Keratinocyte (primary cell): ENCODE measurements around the gene UNC5A. TPM values are rescaled to one million over a fixed set of nuclear protein-coding genes. Genes with fewer than 3 reads are reported as not detected.
A peak's percentile ranks its signal among the peaks of the same experiment; 100 is the strongest.

Experiments used
- DNase-seq: peaks from one replicate; pipeline ENCODE4 v3.0.0-alpha.2; 2011; ENCODE audit warnings: low read depth, missing footprints, low spot score
- FAIRE-seq: peaks from 2 replicates; lab custom pipeline; 2011; peaks lifted over from hg19 to GRCh38; lab: Jason Lieb, UNC
- H2AFZ ChIP-seq: 2 replicates; pipeline ENCODE4 v1.6.0; 2012; ENCODE audit warnings: low read length, control low read depth, inconsistent platforms; ENCODE audit not compliant: control insufficient read depth
- H3K27ac ChIP-seq: 2 replicates; pipeline ENCODE4 v1.5.1; 2011; ENCODE audit warnings: low read length; ENCODE audit not compliant: control insufficient read depth, insufficient read depth
- H3K27me3 ChIP-seq: 3 replicates; pipeline ENCODE4 v1.6.0; 2011; ENCODE audit warnings: low read length; ENCODE audit not compliant: control insufficient read depth, insufficient read depth; ENCODE audit errors: extremely low read depth
- H3K36me3 ChIP-seq, 2 experiments: 2 replicates in 1 of 2; 3 replicates in 1 of 2; pipeline ENCODE4 v1.5.1; 2011; ENCODE audit warnings: low read length in 2 of 2, mild to moderate bottlenecking in 1 of 2; ENCODE audit not compliant: control insufficient read depth in 2 of 2, insufficient read depth in 2 of 2; ENCODE audit errors: extremely low read depth in 1 of 2
- H3K4me1 ChIP-seq: 3 replicates; pipeline ENCODE4 v1.5.1; 2011; ENCODE audit warnings: low read length; ENCODE audit not compliant: control insufficient read depth, insufficient read depth; ENCODE audit errors: extremely low read depth
- H3K4me2 ChIP-seq: 3 replicates; pipeline ENCODE4 v1.6.0; 2011; ENCODE audit warnings: low read depth, low read length; ENCODE audit not compliant: control insufficient read depth, insufficient read depth; ENCODE audit errors: extremely low read depth
- H3K4me3 ChIP-seq, 3 experiments: fragments of 200-600 bp in 1 of 3; sonication (generic) in 1 of 3; 2 replicates in 2 of 3; 3 replicates in 1 of 3; pipeline ENCODE4 v1.5.1; 2011 to 2016; ENCODE audit warnings: low read length in 3 of 3, mild to moderate bottlenecking in 3 of 3, control low read depth in 2 of 3, inconsistent platforms in 1 of 3, low read depth in 1 of 3, mixed read lengths in 1 of 3, mixed run types in 1 of 3, moderate library complexity in 1 of 3; ENCODE audit not compliant: control insufficient read depth in 2 of 3, insufficient read depth in 2 of 3; ENCODE audit errors: extremely low read depth in 1 of 3
- H3K79me2 ChIP-seq: 2 replicates; pipeline ENCODE4 v1.6.0; 2012; ENCODE audit warnings: low read length; ENCODE audit not compliant: control insufficient read depth, insufficient read depth
- H3K9ac ChIP-seq: 3 replicates; pipeline ENCODE4 v1.6.0; 2011; ENCODE audit warnings: low read length; ENCODE audit not compliant: control insufficient read depth, insufficient read depth; ENCODE audit errors: extremely low read depth
- H3K9me1 ChIP-seq: 3 replicates; pipeline ENCODE4 v1.6.0; 2011; ENCODE audit warnings: low read length; ENCODE audit not compliant: control insufficient read depth, insufficient read depth; ENCODE audit errors: extremely low read depth
- H3K9me3 ChIP-seq: 2 replicates; pipeline ENCODE4 v1.5.1; 2012; ENCODE audit warnings: low read depth, low read length; ENCODE audit not compliant: control insufficient read depth
- H4K20me1 ChIP-seq: 3 replicates; pipeline ENCODE4 v1.6.0; 2011; ENCODE audit warnings: low read length; ENCODE audit not compliant: control insufficient read depth, insufficient read depth; ENCODE audit errors: extremely low read depth
- EZH2 ChIP-seq: IDR thresholded peaks from one replicate; pipeline ENCODE4 v1.6.1; 2012; ENCODE audit warnings: inconsistent platforms, mild to moderate bottlenecking, low read length, moderate library complexity
- dilution Hi-C: fragments of 300-500 bp; cut with MboI; formaldehyde crosslinking; loops from one replicate; pipeline ENCODE4 v1.7.0; 2020; ENCODE audit warnings: low sequenced_read_pairs; ENCODE audit not compliant: extremely low pct_ligation_motif_present
- polyA plus RNA-seq, 5 experiments: library from polyadenylated mRNA; depleted of rRNA in 3 of 5; stranded (reverse) in 3 of 5; stranded (forward) in 1 of 5; unstranded in 1 of 5; fragments of >200 nt; gene quantifications; 1 replicate in 1 of 5; 2 replicates in 3 of 5; 3 replicates in 1 of 5; pipeline versions ENCODE4 v1.2.1 to v1.2.3, GENCODE V29; 2011 to 2012; ENCODE audit warnings: missing spikeins in 2 of 5, low read depth in 1 of 5, low replicate concordance in 1 of 5
- TF ChIP-seq, protein P1 (sequence below), 3 experiments: IDR thresholded peaks in 1 of 3; conservative IDR thresholded peaks in 1 of 3; optimal IDR thresholded peaks in 1 of 3; 2 replicates in 2 of 3; 3 replicates in 1 of 3; pipeline versions ENCODE3 to v1.5.1; 2011; ENCODE audit warnings: low read length in 3 of 3, mild to moderate bottlenecking in 3 of 3, moderate library complexity in 2 of 3, control low read depth in 1 of 3, inconsistent platforms in 1 of 3; ENCODE audit not compliant: insufficient read depth in 2 of 3; ENCODE audit errors: extremely low read depth in 1 of 3

UNC5A gene
- polyA plus RNA-seq, 1 donor (not counting 4 experiments of a cell fraction or from before 2014, with no cell fraction given): not detected

DNA sequence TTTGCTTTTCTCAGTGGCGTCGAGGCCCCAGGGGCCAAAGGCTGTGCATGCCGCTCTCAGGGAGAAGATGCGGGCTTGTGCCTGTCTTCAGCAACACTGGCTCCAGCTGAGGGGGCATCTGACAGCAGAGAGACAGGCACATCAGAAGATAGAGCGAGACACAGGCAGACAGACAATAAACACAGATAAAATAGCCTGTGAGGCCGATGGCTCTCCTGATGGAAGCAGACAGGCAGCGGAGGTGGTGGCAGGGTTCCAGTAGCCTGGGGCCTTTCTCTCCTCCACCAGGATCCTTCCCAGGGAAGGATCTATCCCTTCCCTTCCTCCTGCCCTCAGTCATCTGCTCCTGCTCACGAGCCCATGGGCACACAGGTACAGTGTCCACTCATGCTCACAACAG lies 16.6 kb upstream of the UNC5A start:
- H3K9me3 ChIP-seq: no peaks in the 10 kb centered on the region
- no peak overlapping the region for H3K9ac ChIP-seq
- TF ChIP-seq EZH2: no peak
- TF ChIP-seq, protein P1, sequence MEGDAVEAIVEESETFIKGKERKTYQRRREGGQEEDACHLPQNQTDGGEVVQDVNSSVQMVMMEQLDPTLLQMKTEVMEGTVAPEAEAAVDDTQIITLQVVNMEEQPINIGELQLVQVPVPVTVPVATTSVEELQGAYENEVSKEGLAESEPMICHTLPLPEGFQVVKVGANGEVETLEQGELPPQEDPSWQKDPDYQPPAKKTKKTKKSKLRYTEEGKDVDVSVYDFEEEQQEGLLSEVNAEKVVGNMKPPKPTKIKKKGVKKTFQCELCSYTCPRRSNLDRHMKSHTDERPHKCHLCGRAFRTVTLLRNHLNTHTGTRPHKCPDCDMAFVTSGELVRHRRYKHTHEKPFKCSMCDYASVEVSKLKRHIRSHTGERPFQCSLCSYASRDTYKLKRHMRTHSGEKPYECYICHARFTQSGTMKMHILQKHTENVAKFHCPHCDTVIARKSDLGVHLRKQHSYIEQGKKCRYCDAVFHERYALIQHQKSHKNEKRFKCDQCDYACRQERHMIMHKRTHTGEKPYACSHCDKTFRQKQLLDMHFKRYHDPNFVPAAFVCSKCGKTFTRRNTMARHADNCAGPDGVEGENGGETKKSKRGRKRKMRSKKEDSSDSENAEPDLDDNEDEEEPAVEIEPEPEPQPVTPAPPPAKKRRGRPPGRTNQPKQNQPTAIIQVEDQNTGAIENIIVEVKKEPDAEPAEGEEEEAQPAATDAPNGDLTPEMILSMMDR (optimal IDR thresholded peaks at IDR 0.05 in 1 of 3, IDR thresholded peaks at IDR 0.05 in 1 of 3, conservative IDR thresholded peaks at IDR 0.05 in 1 of 3; ENCODE audit: extremely low read depth in 1 of 3, insufficient read depth in 2 of 3, low read length in 3 of 3): no peak
- H3K27me3 ChIP-seq: peaks cover 29% of the 10 kb centered on the region
- H3K4me2 ChIP-seq: peak overlapping the region; percentile 32
- H3K79me2 ChIP-seq: no peaks in the 10 kb centered on the region
- FAIRE-seq (no peak), DNase-seq (no peak)
- no peak overlapping the region for H3K4me3 ChIP-seq
- H4K20me1 ChIP-seq: no peaks in the 10 kb centered on the region
- dilution Hi-C loops: no loop called here
- H3K9me1 ChIP-seq: no peaks in the 10 kb centered on the region
- no peaks in the 10 kb centered on the region for H3K36me3 ChIP-seq
- no peak overlapping the region for H3K27ac ChIP-seq
- H3K4me1 ChIP-seq: peaks cover 25% of the 10 kb centered on the region
- H2AFZ ChIP-seq: no peak overlapping the region

DNA sequence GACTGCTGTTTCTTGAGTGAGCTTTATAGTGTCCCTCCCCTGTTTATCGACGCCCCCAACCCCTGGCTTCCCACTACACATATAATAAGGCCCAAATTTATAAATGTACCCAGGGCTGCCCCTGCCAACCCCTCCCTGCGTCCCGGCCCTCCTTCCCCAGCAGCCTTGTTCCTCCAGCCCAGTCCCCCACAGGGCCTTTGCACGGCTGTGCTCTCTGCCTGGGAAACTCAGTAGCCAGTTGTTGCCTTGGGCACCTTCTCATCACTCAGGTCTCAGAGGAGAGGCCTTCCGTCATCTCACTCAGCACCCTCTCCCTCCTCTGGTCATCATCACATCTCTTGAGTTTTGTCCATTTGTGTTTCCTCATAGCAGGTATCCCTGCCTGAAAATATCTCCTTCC lies 15.8 kb upstream of the UNC5A start:
- peaks cover 29% of the 10 kb centered on the region for H3K27me3 ChIP-seq
- H3K36me3 ChIP-seq: no peaks in the 10 kb centered on the region
- dilution Hi-C loops: no loop called here
- no peak overlapping the region for H3K4me3 ChIP-seq
- no peak for DNase-seq
- no peaks in the 10 kb centered on the region for H3K9me1 ChIP-seq
- H3K4me1 ChIP-seq: peaks cover 25% of the 10 kb centered on the region
- H4K20me1 ChIP-seq: no peaks in the 10 kb centered on the region
- H3K9ac ChIP-seq: no peak overlapping the region
- H3K4me2 ChIP-seq: no peak overlapping the region
- no peaks in the 10 kb centered on the region for H3K79me2 ChIP-seq
- H3K27ac ChIP-seq: no peak overlapping the region
- FAIRE-seq: no peak
- H3K9me3 ChIP-seq: no peaks in the 10 kb centered on the region
- TF ChIP-seq, protein P1 (optimal IDR thresholded peaks at IDR 0.05 in 1 of 3, IDR thresholded peaks at IDR 0.05 in 1 of 3, conservative IDR thresholded peaks at IDR 0.05 in 1 of 3; ENCODE audit: extremely low read depth in 1 of 3, insufficient read depth in 2 of 3, low read length in 3 of 3): no peak
- TF ChIP-seq EZH2: no peak
- no peak overlapping the region for H2AFZ ChIP-seq
